HG03175 (cell line): ENCODE data around the gene MKRN2.
"Not testable (repeated sequence)": the region's sequence is repeated elsewhere in the genome, so short reads cannot be mapped to it uniquely, and the experiment has no call there.

Experiments
- ATAC-seq: cut with Tn5 transposase; IDR thresholded peaks from one replicate; pipeline ENCODE4 v1.9.1; 2021; ENCODE audit warnings: mild to moderate bottlenecking, moderate library complexity; ENCODE audit not compliant: unreplicated experiment

The MKRN2 gene

DNA sequence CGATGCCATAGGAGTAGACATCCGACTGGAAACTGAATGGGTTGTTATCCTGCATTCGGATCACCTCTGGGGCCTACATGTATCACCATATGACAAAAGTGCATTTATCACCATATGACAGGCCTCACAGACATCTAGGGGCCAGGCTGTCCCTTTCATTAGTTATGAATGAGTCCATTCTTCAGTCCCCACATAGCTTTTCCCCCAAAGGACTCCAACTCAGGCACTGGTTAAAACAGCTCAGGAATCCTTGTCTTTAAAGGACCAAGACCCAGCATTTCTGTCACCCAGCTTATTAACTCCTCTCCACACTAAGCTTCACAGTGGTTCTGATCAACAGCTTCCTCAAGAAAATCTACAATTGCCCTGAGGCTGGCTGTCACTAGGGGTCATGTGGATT lies 28.3 kb downstream of the MKRN2 start:
- no peak for ATAC-seq

DNA sequence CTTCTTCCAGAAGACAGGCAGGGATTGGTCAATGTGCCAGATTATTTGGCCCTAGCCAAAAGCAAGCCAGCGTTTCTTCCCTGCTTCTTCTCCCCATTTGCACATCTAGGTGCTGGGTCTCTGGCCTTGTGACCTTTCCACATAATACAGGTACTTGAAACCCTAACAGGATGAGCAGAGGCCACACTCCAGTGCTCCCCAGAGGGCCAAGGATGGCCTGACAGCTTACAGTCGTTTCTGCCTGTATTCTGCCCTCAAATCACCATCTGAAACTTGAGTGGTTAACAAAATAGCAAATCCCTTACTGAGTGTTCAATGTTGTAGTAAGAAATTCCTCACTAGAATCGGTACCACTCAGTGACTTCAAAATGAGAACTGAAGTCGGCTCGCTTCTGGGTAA lies 29.1 kb downstream of the MKRN2 start:
- peak; percentile 72 for ATAC-seq

DNA sequence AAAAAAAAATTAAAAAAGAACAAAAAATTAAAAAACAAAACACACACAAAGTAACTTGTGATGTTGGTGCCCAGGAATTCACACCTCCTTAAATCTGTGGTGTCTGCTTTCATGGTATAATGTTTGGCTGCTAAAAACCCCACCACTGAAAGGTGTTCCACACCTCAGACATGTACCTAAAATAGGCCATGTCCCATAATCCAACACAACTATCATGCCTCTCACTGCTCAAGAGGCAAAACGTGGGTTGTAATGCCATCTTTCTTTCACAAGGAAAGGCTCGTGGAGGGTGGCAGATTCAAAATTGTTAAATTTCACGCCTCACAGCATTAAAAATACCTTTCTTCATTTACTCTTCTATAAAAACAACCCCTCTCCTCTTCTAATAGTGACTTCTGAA lies 29.5 kb downstream of the MKRN2 start:
- peak; percentile 29 for ATAC-seq

DNA sequence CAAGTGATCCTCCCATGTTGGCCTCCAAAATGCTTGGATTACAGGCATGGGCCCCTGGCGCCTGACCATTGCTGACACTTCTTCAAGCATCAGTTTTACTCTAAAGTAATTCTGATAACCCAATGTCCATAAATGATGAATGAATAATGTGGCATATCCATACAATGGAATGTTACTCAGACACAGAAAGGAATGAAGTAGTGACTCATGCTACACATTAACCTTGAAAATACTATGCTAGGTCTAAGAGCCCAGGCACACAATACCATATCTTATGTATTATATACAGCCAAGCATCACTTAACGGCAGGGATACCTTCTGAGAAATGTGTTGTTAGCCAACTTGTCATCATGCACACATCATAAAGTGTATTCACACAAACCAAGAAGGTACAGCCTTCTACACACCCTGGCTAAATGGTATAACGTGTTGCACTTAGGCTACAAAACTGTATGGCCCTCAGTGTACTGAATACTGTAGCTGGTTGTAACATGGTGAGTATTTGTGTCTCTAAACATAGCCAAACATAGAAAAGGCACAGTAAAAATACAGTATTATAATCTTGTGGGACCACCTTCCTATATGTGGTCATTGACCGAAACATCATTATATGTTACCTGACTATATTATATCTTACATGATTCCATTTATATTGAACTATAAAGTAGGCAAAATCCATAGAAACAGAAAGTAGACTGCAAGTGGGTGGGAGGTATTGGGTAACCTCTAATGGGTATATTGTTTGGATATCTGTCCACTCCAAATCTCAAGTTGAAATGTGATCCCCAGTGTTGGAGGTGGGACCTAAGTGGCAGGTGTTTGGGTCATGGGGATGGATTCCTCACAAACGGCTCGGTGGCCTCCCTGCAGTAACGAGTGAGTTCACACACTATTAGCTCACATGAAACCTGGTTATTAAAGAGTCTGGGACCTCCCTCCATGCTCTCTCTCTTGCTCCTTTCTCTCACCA lies 31.4 kb downstream of the MKRN2 start:
- ATAC-seq, result no peak

DNA sequence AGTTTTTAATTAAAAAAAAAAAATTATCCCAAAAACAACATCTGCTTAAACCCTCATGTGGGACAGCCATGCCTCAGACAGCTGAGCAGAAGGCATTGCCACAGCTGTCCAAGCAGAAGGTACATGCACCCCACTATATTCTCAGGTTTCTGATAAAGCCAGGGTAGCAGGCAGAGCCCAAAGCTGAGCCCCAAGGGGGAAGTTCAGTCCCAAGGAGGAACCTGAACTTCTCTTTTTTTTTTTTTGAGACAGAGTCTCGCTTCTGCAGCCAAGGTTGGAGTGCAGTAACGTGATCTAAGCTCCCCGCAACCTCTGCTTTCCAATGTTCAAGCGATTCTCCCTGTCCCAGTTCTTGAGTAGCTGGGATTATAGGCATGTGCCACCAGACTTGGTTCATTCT lies 33.2 kb downstream of the MKRN2 start:
- ATAC-seq, result no peak

DNA sequence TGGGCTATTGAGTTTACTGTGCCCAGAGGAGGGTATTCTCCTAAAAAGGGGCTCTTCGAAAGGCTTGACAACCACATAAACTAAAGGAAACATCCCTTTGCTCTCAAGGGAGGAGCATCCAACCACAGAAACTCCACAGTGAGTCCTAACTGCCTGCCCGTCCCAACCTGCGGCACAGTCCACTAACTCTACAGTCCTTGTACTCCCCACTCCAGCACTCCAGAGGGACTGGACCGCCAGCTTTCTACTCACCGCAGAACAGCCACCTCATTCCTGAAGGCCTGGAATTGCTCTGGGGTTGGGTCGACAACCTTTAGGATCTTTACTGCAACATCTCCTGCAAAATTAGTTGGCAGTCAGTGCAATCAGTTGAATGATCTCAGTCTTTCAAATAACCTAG lies 34.6 kb downstream of the MKRN2 start:
- ATAC-seq, result no peak

DNA sequence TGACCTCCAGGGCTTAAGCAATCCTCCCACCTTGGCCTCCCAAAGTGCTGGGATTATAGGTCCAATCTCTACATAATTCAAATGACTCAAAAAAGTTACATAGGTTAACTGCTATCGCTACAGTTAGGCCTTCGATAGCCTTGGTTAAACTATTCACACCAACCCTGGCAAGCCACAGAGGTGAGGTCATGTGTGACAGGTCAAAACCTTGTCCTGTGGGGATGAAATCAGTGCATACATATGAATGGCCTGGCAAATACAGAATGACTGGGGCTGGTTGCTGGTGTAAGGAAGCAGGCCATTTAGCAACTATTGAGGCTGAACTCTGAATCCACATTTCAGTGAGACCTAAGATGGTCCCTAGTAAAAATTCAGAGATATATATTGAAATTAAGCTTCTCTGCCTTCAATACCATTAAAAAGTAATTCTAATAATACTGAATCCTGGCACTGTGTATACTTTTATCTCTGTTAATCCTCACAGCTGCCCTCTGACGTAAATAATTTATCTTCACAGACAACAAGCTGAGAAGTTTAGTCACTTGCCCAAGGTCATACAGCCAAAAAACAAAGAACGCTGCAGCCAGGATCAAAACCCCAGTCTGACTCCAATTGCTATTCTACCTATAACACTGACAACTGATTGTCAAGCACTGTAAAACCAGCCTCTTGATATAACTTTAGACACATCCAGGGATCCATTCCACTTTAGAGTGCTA lies 35.3 kb downstream of the MKRN2 start:
- ATAC-seq, result no peak

DNA sequence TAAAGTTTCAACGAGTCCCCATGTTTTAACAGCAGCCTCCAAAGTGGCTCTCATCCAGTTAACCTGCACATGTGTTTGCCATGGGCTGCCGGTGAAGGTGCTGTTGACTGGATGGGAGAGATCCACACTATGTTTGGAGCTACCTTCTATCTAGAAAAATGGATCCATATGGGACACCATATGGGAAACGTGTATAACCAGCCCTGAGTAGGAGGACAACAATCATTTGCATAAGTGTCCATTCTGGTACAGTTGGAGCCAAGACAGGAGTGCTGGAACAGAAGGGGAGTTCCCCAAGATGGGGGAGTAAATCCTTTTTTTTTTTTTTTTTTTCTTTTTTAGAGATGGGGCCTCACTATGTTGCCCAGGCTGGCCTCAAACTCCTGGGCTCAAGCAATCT lies 36.6 kb downstream of the MKRN2 start:
- ATAC-seq, result no peak

DNA sequence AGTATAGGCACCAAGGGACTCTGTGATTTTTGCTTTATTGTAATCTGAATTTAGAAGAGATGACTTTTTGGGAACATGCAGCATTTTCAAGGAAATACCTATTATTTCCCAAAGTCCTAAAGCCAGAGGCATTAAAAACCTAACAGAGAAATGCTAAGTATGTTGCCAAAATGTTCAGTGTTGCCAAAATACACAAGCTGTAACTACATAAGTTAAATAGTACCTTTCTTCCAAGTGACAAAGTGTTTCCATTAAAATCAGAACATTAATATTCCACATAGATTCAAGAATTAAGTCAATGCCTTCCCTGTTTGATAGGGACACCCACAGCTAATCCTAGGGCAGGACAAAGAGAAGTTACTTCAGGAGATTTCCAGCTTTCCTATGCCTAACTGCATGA lies 42.0 kb downstream of the MKRN2 start:
- no peak for ATAC-seq

DNA sequence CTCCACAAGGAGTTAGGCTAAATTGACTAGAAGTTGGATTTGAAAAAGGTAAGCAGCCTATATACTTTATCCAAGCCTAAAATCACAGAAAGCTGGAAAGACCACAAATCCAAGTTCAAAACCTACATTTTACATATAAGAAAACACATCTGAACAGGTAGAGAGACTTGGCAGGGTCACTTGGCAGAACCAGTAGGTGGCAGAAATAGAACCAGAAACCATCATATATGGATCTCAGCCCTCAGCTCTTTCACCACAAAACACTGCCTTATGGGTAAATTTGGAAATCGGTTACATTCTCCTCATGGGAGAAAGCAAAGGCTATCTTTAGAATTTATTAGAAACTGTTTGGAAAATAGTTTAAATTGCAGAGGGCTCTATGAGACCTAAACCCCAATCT lies 44.2 kb downstream of the MKRN2 start:
- ATAC-seq, result no peak

DNA sequence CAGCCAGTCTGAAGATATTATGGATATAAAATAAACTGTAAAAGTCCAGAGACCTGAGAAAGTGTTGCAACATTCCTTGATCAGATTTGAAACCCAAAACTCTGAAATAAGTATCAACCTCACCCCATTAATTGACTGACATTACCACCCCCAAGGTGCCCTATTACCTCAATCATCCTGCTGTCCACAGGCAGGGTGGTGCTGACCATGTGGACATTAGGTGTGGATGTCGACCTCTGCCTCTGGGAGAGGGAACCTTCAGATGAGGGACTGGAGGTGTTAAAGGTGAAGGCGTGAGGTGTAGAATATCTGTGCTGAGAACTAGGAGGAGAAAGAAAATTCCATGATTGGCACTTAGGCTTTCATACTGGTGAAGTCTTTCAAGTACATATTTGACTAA lies 47.1 kb downstream of the MKRN2 start:
- ATAC-seq, result no peak

DNA sequence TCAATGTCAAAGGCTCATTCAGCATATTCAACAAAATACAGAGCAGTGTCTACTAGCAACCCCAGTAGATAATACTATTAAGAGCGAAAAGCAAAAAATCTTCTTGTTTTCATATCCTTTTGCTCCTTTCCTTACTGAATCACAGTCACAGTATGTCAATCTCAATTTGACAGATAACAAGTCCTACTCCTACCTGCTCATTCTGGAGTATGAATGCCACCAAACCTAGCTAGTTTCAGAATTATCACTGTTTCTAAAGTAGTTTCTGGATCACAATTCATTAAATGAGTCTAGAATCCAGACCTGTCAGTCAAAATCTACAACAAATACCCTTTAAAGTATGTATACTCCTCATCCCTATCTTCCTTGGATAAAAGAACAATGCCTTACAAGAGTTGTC lies 51.5 kb downstream of the MKRN2 start:
- no peak for ATAC-seq

DNA sequence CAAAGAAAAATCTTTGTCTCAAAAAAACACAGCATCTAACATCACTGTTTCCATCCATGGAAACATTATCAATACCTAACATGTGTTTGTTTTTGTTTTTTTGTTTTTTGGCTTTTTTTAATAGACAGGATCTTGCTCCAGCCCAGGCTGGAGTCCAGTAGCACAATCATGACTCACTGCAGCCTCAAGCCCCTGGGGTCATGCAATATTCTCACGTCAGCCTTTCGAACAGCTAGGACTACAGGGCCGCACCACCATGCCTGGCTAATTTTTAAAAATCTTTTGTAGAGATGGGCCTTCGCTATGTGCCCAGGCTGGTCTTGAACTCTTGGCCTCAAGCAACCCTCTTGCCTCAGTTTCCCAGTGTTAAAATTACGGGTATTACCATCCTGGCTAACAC lies 54.2 kb downstream of the MKRN2 start:
- no peak for ATAC-seq

DNA sequence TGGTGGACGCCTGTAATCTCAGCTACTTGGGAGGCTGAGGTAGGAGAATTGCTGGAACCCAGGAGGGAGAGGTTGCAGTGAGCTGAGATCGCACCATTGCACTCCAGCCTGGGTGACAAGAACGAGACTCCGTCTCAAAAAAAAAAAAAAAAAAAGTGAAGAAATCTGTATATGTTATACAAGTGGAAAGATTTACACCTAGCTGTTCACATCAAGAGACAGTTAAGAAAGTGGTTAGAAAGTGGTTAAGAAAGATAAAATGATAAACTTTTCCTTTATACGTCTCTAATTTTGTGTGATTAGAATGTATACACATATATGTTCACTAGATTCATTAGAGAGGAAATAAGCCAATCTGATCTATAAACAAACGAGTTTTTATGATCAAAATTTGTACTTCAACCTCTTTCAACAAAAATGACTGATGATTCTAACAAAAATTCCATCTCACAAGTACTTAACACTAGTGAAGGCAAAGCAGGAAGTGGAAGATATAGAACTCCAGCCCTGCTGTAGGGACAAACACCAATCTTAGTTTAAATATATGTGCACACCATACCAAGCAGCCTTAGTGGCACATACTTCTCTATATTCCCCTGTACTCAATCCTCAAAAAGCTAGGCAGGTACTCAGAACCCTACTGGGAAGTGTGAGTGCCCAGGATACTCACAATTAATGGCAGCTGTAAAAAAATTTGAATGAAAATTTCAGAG lies 55.8 kb downstream of the MKRN2 start:
- no peak for ATAC-seq

DNA sequence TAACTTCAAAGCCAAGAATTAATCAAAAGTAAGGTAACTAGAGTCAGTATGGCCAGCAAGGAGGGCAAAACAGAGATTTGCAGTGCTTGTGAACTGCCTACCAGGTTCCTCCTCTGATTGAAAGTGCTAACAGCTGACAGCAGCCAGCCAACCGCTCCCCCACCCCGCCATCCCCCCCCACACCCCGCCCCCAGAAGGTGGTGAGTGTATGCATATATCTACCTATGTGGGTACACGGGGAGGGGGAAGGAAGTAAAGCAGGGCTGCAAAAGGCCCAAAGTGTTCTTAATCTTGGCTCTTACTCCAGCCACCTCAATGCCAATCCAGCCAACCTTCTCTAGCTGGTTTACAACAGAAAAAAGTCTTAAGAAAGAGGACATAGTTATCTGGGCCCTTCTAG lies 56.4 kb downstream of the MKRN2 start:
- ATAC-seq, result no peak

DNA sequence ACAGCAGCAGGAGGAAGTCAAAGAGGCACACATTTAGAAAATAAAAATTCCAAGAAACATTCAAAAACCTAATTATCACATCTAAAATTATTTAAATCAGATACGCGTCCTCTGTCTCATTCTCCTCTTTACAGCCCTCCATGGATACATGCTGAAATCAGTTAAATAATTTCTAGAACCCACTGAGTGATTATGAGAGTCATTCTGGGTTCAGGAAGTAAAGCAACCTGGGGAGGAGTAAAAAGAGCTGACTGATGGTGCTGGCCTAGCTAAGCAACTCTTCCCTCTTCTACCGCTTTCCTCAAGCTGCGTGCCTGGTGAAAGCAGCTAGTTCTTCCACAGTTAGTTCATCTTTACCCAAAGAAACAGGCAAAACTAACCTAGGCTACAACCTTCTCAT lies 58.4 kb downstream of the MKRN2 start:
- no peak for ATAC-seq

DNA sequence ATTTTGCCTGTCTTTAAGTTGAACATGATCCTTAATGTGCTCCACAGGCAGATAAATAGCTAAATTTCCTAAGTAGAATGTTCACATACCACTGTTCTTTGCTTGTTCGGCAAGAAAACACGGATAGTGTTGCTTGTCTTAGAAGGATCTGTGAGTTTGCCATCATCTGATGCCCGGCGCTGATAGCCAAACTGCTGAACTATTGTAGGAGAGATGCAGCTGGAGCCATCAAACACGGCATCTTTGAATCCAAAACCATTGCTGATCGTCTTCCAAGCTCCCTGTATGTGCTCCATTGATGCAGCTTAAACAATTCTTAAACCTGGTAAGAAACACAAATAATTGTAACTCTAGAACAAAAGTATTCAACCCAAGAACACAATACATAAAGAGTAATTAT lies 61.5 kb downstream of the MKRN2 start:
- ATAC-seq, result no peak

DNA sequence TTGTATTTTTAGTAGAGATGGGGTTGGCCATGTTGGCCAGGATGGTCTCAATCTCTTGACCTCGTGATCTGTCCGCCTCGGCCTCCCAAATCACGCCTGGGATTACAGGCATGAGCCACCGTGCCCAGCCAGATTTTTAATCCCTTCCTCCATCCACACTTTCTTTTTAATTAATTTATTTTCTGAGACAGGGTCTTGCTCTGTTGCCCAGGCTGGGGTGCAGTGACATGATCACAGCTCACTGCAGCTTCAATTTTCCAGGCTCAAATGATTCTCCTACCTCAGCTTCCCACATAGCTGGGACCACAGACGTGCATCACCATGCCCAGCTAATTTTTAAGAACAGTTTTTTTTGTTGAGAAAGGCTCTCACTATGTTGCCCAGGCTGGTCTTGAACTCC lies 63.4 kb downstream of the MKRN2 start:
- ATAC-seq, result no peak

DNA sequence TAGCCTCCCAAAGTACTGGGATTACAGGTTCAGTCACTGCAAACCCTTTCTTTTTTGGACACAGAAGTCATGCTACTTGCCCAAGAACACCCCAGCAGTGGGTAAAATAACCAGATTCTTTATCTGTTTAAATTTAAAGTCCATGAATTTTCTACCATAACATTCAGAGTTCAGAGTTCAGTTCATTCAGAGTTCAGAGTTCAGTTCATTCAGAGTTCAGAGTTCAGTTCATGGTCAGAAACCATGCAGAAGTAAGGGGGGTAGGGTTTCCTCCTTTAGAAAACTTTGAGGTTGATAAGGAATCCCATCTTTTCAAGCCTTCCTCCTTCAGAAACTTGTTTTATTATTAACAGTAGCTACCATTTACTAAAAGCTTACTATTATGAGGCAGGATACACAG lies 63.8 kb downstream of the MKRN2 start:
- no peak for ATAC-seq

DNA sequence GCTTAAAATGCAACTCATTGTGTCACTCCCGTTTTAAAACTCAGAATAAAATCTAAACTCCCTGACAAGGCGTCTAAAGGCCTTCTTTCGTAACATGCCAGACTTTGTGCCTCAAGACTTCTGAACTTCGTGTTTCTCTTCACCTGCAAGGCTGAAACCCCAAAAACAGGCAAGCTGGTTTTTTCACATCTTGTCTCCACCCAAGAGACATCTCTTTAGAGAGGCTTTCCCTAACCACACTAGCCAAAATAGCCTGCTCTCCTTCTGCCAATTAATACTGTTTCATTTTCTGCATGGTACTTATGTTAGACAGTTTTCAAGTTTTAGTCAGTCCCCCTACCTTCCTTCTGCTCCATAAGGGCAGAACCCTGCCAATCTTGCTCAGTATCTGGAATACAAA lies 65.4 kb downstream of the MKRN2 start:
- ATAC-seq, result no peak

DNA sequence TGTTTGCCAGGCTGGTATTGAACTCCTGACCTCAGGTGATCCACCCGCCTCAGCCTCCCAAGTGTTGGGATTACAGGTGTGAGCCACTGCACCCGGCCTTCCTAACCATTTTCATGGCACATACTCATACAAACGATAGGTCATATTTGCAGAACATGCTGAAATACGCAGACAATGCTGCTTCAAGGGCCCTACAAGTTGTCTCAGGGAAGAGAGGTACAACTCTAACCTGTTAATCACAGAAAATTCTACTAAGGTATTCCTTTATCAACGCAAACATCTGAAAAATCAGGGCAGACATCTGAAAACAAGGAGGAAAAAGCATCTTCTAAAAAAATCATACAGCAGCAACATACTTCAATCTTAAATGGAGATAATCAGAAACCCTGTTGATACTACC lies 67.2 kb downstream of the MKRN2 start:
- ATAC-seq, result no peak

DNA sequence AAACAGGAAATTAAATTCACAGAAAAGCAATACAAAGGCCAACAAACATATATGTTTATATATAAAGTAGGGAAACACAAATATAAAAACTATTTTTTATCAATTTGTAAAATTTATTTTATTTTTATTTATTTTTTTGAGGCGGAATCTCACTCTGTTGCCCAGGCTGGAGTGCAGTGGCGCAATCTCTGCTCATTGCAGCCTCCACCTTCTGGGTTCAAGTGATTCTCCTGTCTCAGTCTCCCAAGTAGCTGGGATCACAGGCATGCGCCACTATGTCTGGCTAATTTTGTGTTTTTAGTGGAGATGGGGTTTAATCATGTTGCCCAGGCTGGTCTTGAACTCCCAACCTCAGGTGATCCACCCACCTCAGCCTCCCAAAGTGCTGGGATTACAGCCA lies 68.1 kb downstream of the MKRN2 start:
- ATAC-seq, result not testable (repeated sequence)
